Testis (tissue), 2 donors: ENCODE results near the gene SLC22A23.

Source experiments
- CTCF ChIP-seq, 3 experiments: fragments of 450-650 bp in 2 of 3; fragments of 200-600 bp in 1 of 3; sonication (generic) in 1 of 3; IDR thresholded peaks; one replicate each; pipeline ENCODE4 v1.5.1; 2016 to 2019; ENCODE audit warnings: antibody characterized with exemption in 3 of 3, mild to moderate bottlenecking in 2 of 3, moderate library complexity in 1 of 3
- POLR2A ChIP-seq: fragments of 450-650 bp; IDR thresholded peaks from one replicate; pipeline ENCODE4 v1.6.1; 2017; ENCODE audit warnings: antibody characterized with exemption, mild to moderate bottlenecking, moderate library complexity

DNA sequence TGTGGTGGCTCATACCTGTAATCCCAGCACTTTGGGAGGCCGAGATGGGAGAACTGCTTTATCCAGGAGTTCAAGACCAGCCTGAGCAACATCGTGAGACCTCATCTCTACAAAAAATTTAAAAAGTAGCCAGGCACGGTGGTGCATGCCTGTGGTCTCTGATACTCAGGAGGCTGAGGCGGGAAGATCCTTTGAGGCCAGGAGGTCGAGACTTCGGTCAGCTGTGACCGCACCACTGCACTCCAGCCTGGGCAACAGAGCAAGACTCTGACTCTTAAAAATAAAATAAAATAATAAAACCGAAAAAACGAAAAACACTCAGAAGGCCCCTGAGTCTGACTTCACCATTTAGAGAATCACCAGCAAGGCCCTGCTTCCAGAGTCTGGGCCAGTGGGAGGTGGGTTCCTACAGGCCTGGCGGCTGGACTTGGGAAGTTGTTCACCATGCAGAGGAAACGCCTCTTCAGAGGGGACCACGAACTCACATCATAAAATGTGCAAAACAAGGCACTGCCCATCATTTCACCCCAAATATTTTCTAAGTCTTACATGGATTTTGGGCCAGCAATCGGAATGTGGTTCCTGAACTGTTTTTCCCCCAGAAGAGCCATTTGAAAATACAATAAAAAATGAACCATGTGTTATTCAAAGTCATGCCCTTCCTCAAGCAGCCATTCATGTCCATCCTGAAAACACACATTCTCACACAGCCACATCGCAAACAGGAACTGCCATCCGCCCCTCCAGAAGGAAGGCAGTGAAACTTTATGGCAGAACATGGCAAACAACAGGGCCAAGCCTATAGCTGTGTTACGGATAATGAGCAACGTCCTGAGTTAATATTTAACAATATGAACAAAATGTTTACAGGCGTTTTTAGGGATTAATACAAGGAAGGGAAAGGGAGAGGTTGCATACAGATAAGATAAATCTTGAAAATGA, 57.8 kb downstream of the SLC22A23 start:
- no peak for TF ChIP-seq CTCF (IDR thresholded peaks at IDR 0.05)
- TF ChIP-seq POLR2A, result no peak
